ENCODE results near the gene MSRB3. TPM values are rescaled to one million over a fixed set of nuclear protein-coding genes. Genes with fewer than 3 reads are reported as not detected.
"Not testable (repeated sequence)": the region's sequence is repeated elsewhere in the genome, so short reads cannot be mapped to it uniquely, and the experiment has no call there.

MSRB3 gene
- total RNA-seq, 4 donors from 2014 or later, result 12.0 to 29.2 (median 18.5) TPM

DNA sequence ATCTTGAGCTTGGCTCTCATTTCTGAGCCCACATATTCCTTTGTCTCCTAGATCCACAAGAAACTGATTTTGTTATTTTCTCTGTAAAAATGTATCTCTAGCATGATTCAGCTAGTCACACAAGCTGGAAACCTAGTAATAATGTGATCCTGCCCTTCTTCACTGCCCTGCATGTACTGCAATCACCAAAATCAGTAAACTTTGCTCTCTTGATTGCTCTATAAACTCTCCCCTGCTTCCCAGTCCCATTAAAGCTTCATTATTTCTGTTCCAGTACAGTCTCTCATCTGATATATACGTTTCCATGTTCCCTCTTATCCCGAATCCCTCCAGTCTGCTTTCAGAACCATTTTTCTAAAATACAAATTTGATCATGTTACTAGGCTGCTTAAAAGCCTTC is 166.5 kb downstream of the MSRB3 start:
- H3K36me3 ChIP-seq, result no peaks in the 10 kb centered on the region
- H3K27ac ChIP-seq, result no peak overlapping the region
- intact Hi-C loops (cut with DNase I), result no loop called here
- no peaks in the 10 kb centered on the region for H3K27me3 ChIP-seq
- no peak for TF ChIP-seq POLR2A (IDR thresholded peaks at IDR 0.05)
- H3K9me3 ChIP-seq, result no peaks in the 10 kb centered on the region
- WGBS, 2 donors, result 95 to 97% methylated on average over 2 of the region's 2 CpGs
- no peak overlapping the region for H3K4me3 ChIP-seq (replicated peaks in 1 of 3)
- no peak for DNase-seq
- H3K4me1 ChIP-seq, result no peaks in the 10 kb centered on the region

DNA sequence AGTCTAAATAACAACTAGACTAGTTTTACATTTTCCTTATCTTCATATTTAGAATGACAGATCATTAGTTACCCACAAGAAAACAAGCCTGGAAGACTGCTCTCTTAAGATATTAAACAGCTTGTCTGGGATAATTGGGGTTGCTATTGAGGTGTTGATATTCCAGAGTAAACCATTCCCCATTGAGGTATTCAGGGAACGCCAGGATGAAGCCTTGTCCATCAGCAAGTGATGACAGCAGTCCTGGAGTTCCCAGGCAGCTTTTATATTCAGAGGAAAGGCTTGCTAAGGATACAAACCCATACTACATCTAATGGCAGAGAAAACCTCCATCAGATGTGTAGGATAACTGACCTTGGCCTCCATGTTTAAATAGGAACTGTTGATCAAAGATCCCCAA is 168.4 kb downstream of the MSRB3 start:
- Histone ChIP-seq H3K36me3 (no peaks in the 10 kb centered on the region), H3K9me3 (no peaks in the 10 kb centered on the region), H3K4me3 (replicated peaks in 1 of 3) (no peak overlapping the region), H3K4me1 (peaks cover 0 to 7% of the 10 kb centered on the region in 2 donors), H3K27me3 (no peaks in the 10 kb centered on the region), H3K27ac (no peak overlapping the region)
- intact Hi-C loops (cut with DNase I), result no loop called here
- TF ChIP-seq, protein P1, sequence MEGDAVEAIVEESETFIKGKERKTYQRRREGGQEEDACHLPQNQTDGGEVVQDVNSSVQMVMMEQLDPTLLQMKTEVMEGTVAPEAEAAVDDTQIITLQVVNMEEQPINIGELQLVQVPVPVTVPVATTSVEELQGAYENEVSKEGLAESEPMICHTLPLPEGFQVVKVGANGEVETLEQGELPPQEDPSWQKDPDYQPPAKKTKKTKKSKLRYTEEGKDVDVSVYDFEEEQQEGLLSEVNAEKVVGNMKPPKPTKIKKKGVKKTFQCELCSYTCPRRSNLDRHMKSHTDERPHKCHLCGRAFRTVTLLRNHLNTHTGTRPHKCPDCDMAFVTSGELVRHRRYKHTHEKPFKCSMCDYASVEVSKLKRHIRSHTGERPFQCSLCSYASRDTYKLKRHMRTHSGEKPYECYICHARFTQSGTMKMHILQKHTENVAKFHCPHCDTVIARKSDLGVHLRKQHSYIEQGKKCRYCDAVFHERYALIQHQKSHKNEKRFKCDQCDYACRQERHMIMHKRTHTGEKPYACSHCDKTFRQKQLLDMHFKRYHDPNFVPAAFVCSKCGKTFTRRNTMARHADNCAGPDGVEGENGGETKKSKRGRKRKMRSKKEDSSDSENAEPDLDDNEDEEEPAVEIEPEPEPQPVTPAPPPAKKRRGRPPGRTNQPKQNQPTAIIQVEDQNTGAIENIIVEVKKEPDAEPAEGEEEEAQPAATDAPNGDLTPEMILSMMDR (IDR thresholded peaks at IDR 0.05), result no peak
- TF ChIP-seq POLR2A (IDR thresholded peaks at IDR 0.05), result no peak
- WGBS, 2 donors, result 74 to 92% methylated on average over 1 of the region's 1 CpG
- DNase-seq, result no peak

DNA sequence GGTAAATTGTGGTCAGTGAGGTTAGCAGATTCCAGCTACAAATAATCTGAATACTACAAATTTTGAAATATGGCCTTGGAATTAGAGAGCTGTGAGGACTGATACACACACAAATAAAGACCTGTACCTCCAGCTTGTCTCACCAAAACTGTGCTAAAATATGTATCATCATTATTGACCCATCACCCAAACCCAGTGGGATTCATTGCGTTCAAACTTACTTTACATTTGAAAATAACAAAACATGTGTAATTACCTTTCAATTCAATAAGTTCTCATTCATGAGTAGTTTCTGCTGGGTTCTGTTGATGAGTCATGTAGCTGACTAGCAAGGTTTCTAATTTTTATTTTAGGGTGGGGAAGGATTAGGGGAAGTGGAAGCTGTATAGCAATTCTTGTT is 170.9 kb downstream of the MSRB3 start:
- Histone ChIP-seq H3K27ac (no peak overlapping the region), H3K4me3 (replicated peaks in 1 of 3) (no peak overlapping the region), H3K9me3 (no peaks in the 10 kb centered on the region), H3K4me1 (peaks cover 0 to 7% of the 10 kb centered on the region in 2 donors), H3K36me3 (no peaks in the 10 kb centered on the region), H3K27me3 (no peaks in the 10 kb centered on the region)
- TF ChIP-seq POLR2A (IDR thresholded peaks at IDR 0.05), result no peak
- TF ChIP-seq, protein P1 (IDR thresholded peaks at IDR 0.05), result no peak
- WGBS, 2 donors, result 90 to 95% methylated on average over 1 of the region's 1 CpG
- no peak for DNase-seq
- intact Hi-C loops (cut with DNase I), result no loop called here

DNA sequence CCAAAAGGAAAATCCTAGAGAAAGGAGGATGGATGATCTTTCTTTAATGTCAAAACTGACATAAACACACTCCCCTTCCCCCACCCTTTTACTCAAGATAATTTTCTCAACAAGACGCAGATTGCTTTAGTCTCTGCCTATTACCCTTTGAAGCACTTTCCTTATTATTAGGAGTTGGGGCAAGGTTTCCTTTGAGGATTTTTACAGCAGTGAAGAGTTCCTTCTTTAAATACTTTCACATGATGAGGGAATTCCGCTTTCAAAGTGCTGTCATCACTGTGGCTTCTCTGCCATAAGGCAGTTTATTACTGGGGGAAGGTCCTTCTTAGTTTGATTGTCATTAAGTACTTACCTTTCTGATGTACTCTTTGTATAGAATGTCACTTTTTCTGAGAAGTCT is 172.1 kb downstream of the MSRB3 start:
- Histone ChIP-seq H3K4me1 (peaks cover 0 to 7% of the 10 kb centered on the region in 2 donors), H3K4me3 (replicated peaks in 1 of 3) (no peak overlapping the region), H3K9me3 (no peaks in the 10 kb centered on the region), H3K27ac (no peak overlapping the region), H3K27me3 (no peaks in the 10 kb centered on the region), H3K36me3 (no peaks in the 10 kb centered on the region)
- DNase-seq, result no peak
- TF ChIP-seq, protein P1 (IDR thresholded peaks at IDR 0.05), result no peak
- 60 to 73% methylated on average over 2 of the region's 2 CpGs for WGBS, 2 donors
- intact Hi-C loops (cut with DNase I), result no loop called here

DNA sequence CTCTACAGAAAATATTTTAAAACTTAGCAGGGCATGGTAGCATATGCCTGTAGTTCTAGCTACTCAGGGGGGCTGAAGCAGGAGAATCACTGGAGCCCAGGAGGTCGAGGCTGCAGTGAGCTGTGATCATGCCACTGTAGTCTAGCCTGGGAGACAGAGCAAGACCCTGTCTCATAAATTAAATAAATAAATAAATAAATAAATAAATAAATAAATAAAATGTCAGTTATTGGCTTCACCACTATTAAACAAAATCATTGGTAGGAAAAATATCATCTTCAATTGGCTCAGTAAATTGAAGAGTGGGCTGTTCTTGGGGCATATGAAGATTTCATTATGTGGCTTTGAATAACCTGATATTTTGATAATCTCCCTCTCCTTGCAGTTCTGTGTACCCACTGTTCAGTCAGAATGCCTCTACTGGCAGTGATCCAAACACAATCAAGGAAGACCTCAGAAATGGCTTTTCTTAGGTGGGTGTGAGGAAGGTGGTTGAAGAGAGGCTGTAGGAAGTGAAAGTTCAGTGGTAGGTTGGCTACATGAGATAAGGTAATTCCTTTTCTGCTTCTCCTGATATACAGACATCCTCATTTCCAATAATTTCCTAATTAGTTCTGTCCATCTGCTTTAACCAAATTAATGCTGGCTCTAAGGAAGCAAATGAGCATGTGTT is 175.8 kb downstream of the MSRB3 start:
- no peak for DNase-seq
- Histone ChIP-seq H3K4me1 (peaks cover 0 to 7% of the 10 kb centered on the region in 2 donors), H3K4me3 (replicated peaks in 1 of 3) (no peak overlapping the region), H3K27ac (no peak overlapping the region), H3K27me3 (no peaks in the 10 kb centered on the region), H3K36me3 (no peaks in the 10 kb centered on the region), H3K9me3 (no peaks in the 10 kb centered on the region)
- intact Hi-C loops (cut with DNase I), result no loop called here
- TF ChIP-seq, protein P1 (IDR thresholded peaks at IDR 0.05), result no peak
- TF ChIP-seq POLR2A (IDR thresholded peaks at IDR 0.05), result no peak
- 85 to 93% methylated on average over 1 of the region's 1 CpG for WGBS, 2 donors

DNA sequence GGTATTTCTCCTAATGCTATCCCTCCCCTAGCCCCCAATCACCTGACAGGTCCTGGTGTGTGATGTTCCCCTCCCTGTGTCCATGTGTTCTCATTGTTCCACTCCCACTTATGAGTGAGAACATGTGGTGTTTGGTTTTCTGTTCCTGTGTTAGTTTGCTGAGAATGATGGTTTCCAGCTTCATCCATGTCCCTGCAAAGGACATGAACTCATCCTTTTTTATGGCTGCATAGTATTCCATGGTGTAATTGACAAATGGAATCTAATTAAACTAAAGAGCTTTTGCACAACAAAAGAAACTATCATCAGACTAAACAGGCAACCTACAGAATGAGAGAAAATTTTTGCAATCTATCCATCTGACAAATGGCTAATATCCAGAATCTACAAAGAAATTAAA is 178.9 kb downstream of the MSRB3 start:
- DNase-seq; H3K4me1 ChIP-seq; H3K36me3 ChIP-seq; H3K27ac ChIP-seq; intact Hi-C loops (cut with DNase I); H3K9me3 ChIP-seq; H3K27me3 ChIP-seq; H3K4me3 ChIP-seq (replicated peaks in 1 of 3): not testable (repeated sequence)

Data from thyroid gland (tissue), 4 donors.